ENCODE measurements around the gene SERTAD1. TPM values are rescaled to one million over a fixed set of nuclear protein-coding genes. Genes with fewer than 3 reads are reported as not detected.

The SERTAD1 gene
- total RNA-seq, 1 donor from 2014 or later = 13.4 TPM

DNA sequence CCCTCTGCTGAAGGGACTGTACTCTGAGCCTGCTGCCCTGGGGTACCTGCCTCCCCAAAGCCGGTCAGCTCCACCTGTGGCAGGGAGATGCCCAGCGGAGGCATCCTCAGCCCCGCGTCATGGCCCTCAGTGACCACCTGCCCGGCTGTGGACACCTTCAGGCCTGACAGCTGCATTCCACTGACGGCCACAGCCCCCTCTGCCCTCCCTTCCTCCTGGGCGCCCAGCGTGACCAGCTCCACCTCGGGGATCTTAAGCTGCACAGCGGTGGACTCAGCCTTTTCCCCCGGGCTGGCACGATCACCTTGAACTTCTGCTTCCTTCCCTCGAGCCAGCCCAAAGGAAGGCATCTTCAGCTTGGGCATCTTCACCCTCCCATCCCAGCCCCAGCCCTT lies 31.0 kb downstream of the SERTAD1 start:
- POLR2A ChIA-PET = no interaction called here
- H3K4me3 Mint-ChIP-seq = no peak overlapping the region
- TF ChIP-seq, protein P1, sequence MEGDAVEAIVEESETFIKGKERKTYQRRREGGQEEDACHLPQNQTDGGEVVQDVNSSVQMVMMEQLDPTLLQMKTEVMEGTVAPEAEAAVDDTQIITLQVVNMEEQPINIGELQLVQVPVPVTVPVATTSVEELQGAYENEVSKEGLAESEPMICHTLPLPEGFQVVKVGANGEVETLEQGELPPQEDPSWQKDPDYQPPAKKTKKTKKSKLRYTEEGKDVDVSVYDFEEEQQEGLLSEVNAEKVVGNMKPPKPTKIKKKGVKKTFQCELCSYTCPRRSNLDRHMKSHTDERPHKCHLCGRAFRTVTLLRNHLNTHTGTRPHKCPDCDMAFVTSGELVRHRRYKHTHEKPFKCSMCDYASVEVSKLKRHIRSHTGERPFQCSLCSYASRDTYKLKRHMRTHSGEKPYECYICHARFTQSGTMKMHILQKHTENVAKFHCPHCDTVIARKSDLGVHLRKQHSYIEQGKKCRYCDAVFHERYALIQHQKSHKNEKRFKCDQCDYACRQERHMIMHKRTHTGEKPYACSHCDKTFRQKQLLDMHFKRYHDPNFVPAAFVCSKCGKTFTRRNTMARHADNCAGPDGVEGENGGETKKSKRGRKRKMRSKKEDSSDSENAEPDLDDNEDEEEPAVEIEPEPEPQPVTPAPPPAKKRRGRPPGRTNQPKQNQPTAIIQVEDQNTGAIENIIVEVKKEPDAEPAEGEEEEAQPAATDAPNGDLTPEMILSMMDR (IDR thresholded peaks at IDR 0.05) = no peak
- CTCF ChIA-PET = no interaction called here
- no peak for ATAC-seq (ENCODE audit: low read depth)
- H3K27me3 Mint-ChIP-seq = peaks cover 11% of the 10 kb centered on the region
- H3K27ac Mint-ChIP-seq = no peak overlapping the region
- no peaks in the 10 kb centered on the region for H3K36me3 Mint-ChIP-seq (ENCODE audit: low read depth)
- H3K4me1 Mint-ChIP-seq = peaks cover 6% of the 10 kb centered on the region
- no peaks in the 10 kb centered on the region for H3K9me3 Mint-ChIP-seq
- no peak for DNase-seq
- intact Hi-C loops (cut with micrococcal nuclease) = no loop called here

DNA sequence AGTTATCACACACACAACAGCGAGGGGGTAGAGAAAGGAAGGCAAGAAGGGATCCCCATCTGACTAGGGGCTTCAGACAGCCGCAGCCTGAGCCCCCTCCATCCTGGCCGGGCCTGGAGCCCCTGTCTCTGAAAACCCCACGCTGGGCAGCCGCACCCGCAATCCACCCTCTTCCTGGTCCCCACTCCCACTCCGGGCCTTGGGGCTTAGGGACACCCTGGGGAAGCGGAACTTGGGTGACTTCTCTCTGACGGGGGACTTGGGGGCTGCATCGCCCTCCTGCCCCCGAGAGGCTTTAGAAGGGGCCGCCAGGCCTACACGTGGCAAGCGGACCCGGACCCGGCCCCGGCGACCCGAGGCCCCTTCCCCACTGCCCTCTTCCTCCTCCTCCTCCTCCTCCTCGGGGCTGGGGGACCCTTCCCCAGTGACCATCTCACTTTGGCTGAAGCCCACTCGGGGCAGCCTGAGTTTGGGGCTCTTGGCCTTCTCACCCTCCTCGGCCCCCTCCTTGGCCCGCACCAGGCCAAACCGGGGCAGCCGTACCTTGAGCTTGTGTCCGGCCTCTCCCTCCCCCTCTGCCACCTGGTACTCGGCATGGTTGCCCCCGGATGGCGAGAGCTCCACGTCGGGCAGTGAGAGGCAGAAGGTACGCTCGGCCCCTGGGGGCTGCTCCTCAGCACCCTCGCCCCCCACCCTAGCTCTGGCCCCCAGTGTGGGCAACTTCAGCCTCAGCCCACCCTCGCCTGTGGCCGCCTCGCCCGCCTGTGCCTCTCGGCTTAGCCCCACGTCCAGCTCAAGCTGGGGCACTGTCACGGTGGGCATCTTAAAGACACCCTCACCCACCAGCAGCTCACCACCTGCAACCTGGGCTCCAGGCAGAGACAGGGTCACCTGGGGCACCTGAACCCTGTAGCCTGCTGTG lies 31.6 kb downstream of the SERTAD1 start:
- TF ChIP-seq, protein P1 (IDR thresholded peaks at IDR 0.05) = no peak
- Mint-ChIP-seq H3K27ac (no peak overlapping the region), H3K27me3 (peaks cover 8% of the 10 kb centered on the region), H3K9me3 (no peaks in the 10 kb centered on the region), H3K4me3 (no peak overlapping the region), H3K4me1 (peaks cover 6% of the 10 kb centered on the region), H3K36me3 (ENCODE audit: low read depth) (no peaks in the 10 kb centered on the region)
- CTCF ChIA-PET = no interaction called here
- POLR2A ChIA-PET = no interaction called here
- no peak for DNase-seq
- no peak for ATAC-seq (ENCODE audit: low read depth)
- intact Hi-C loops (cut with micrococcal nuclease) = no loop called here

DNA sequence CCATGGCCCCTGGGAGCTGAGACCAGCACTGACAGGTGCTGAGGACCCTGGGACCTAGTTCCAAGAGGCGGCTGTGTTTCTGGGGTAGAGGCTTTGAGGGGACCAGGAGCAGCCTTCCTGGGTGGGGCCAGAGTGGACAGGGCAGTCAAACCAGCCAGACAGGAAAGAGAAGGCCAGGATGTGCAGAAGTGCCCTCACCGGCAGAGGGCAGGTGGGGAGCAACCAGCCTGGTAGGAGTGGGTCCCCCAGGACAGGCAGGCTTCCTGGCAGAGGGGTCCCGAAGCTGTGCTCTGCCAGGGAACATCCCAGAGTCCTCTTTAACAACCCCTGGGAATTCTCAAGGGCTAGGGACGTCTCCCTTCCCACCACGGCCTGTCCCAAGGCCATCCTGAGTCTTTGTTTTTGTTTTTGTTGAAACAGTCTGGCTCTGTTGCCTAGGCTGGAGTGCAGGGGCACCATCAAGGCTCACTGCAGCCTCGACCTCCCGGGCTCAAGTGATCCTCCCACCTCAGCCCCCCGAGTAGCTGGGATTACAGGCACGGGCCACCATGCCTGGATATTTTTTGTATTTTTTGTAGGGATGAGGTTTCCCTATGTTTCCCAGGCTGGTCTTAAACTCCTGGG lies 32.8 kb downstream of the SERTAD1 start:
- Mint-ChIP-seq H3K27ac (no peak overlapping the region), H3K4me3 (no peak overlapping the region), H3K9me3 (no peaks in the 10 kb centered on the region), H3K36me3 (ENCODE audit: low read depth) (no peaks in the 10 kb centered on the region), H3K4me1 (no peaks in the 10 kb centered on the region), H3K27me3 (peaks cover 8% of the 10 kb centered on the region)
- DNase-seq (no peak), ATAC-seq (ENCODE audit: low read depth) (no peak)
- TF ChIP-seq, protein P1 (IDR thresholded peaks at IDR 0.05) = no peak
- ChIA-PET CTCF (no interaction called here), POLR2A (no interaction called here)
- intact Hi-C loops (cut with micrococcal nuclease) = no loop called here

DNA sequence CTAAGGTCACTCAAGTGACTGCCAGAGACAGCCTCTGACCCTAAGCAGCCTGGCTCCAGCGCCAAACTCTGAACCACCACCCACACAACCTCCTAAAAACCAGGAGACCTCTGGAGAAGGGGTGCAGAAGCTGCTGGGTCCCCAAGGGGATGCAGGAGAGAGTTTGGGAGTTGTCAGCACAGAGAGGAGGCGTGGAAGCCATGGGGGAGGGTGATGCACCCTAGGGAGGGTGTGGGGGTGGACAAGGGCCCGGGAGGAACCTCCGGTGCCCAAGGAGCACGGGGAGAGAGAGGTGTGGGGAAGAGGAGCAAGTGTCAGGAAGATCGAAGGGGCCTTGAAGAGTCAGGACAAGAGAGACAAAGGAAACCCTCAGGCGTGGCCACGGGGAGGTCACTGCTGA lies 33.7 kb downstream of the SERTAD1 start:
- H3K36me3 Mint-ChIP-seq (ENCODE audit: low read depth) = no peaks in the 10 kb centered on the region

More for the DNA sequence above, 33.7 kb downstream of the SERTAD1 start:
- TF ChIP-seq, protein P1 (IDR thresholded peaks at IDR 0.05) = no peak
- ChIA-PET POLR2A (interaction anchor here (0.6 kb wide), 1 partner anchor 422 kb away, joined by 3 read pairs; no protein-coding TSS in a partner anchor), CTCF (no interaction called here)
- Mint-ChIP-seq H3K4me3 (no peak overlapping the region), H3K27me3 (peaks cover 8% of the 10 kb centered on the region), H3K27ac (no peak overlapping the region), H3K4me1 (no peaks in the 10 kb centered on the region), H3K9me3 (no peaks in the 10 kb centered on the region)
- ATAC-seq (ENCODE audit: low read depth) (no peak), DNase-seq (no peak)
- intact Hi-C loops (cut with micrococcal nuclease) = no loop called here

All from activated B cell treated with CpG ODN at 0.5 μM for 24 hours (primary cell).